Liver (tissue), 9 donors: Measurements from ENCODE around the gene ANKRD13A. TPM values are rescaled to one million over a fixed set of nuclear protein-coding genes. Genes with fewer than 3 reads are reported as not detected.
A peak's percentile ranks its signal among the peaks of the same experiment; 100 is the strongest.

ENCODE experiments used
- DNase-seq: peaks from one replicate; pipeline ENCODE4 v3.0.0-alpha.2; 2017; ENCODE audit warnings: low spot score
- H3K27ac ChIP-seq, 2 donors: one replicate each; pipeline ENCODE4 v1.7.0; 2013; ENCODE audit warnings: inconsistent platforms in 2 of 2, low read length in 2 of 2, control low read depth in 1 of 2, low read depth in 1 of 2, mild to moderate bottlenecking in 1 of 2
- H3K27me3 ChIP-seq, 4 donors: one replicate each; pipeline versions ENCODE4 v1.6.1 to v1.7.0; 2013; ENCODE audit warnings: low read length in 3 of 4, inconsistent platforms in 1 of 4, mild to moderate bottlenecking in 1 of 4, moderate library complexity in 1 of 4; ENCODE audit not compliant: control insufficient read depth in 4 of 4, insufficient read depth in 4 of 4
- H3K36me3 ChIP-seq, 4 donors: one replicate each; pipeline versions ENCODE4 v1.6.1 to v1.7.0; 2013; ENCODE audit warnings: low read length in 3 of 4, mild to moderate bottlenecking in 3 of 4, low read depth in 1 of 4, moderate library complexity in 1 of 4; ENCODE audit not compliant: control insufficient read depth in 4 of 4, insufficient read depth in 3 of 4
- H3K4me1 ChIP-seq, 4 donors: one replicate each; pipeline versions ENCODE4 v1.6.1 to v1.7.0; 2013; ENCODE audit warnings: low read length in 3 of 4, mild to moderate bottlenecking in 3 of 4, moderate library complexity in 1 of 4; ENCODE audit not compliant: control insufficient read depth in 4 of 4, insufficient read depth in 4 of 4
- H3K4me3 ChIP-seq, 3 donors: one replicate each; pipeline versions ENCODE4 v1.6.1 to v1.7.0; 2013; ENCODE audit warnings: low read length in 3 of 3, control low read depth in 1 of 3, low read depth in 1 of 3, mild to moderate bottlenecking in 1 of 3
- H3K9ac ChIP-seq, 2 donors: one replicate each; pipeline ENCODE4 v1.7.0; 2013; ENCODE audit warnings: low read length in 2 of 2, mild to moderate bottlenecking in 2 of 2, moderate library complexity in 2 of 2, control low read depth in 1 of 2, low read depth in 1 of 2
- H3K9me3 ChIP-seq, 4 donors: one replicate each; pipeline versions ENCODE4 v1.6.1 to v1.7.0; 2013; ENCODE audit warnings: low read length in 3 of 4; ENCODE audit not compliant: control insufficient read depth in 4 of 4
- ATF3 ChIP-seq: IDR thresholded peaks from 2 replicates; pipeline ENCODE4 v1.6.1; 2016; ENCODE audit warnings: antibody characterized with exemption
- FOXA1 ChIP-seq: IDR thresholded peaks from 2 replicates; pipeline ENCODE4 v1.6.1; 2016; ENCODE audit warnings: antibody characterized with exemption
- FOXA2 ChIP-seq: IDR thresholded peaks from 2 replicates; pipeline ENCODE4 v1.6.1; 2016; ENCODE audit warnings: antibody characterized with exemption
- GABPA ChIP-seq, 2 donors: IDR thresholded peaks in 1 of 2; conservative IDR thresholded peaks in 1 of 2; 2 replicates each; pipeline ENCODE4 v1.6.1; 2016; ENCODE audit warnings: antibody characterized with exemption in 2 of 2, mild to moderate bottlenecking in 1 of 2, moderate library complexity in 1 of 2
- HNF4A ChIP-seq, 2 donors: conservative IDR thresholded peaks; 2 replicates each; pipeline ENCODE4 v1.6.1; 2016; ENCODE audit warnings: antibody characterized with exemption in 2 of 2, mild to moderate bottlenecking in 2 of 2
- HNF4G ChIP-seq: IDR thresholded peaks from 2 replicates; pipeline ENCODE4 v1.6.1; 2016; ENCODE audit warnings: antibody characterized with exemption
- JUND ChIP-seq, 2 donors: IDR thresholded peaks; 2 replicates each; pipeline ENCODE4 v1.6.1; 2016; ENCODE audit warnings: antibody characterized with exemption in 2 of 2
- MAX ChIP-seq: IDR thresholded peaks from 2 replicates; pipeline ENCODE4 v1.6.1; 2016; ENCODE audit warnings: antibody characterized with exemption
- NR2F2 ChIP-seq: IDR thresholded peaks from 2 replicates; pipeline ENCODE4 v1.6.1; 2016; ENCODE audit warnings: antibody characterized with exemption
- RAD21 ChIP-seq, 2 donors: IDR thresholded peaks; 2 replicates each; pipeline ENCODE4 v1.6.1; 2016; ENCODE audit warnings: antibody characterized with exemption in 2 of 2, mild to moderate bottlenecking in 2 of 2
- RXRA ChIP-seq, 2 donors: IDR thresholded peaks; 2 replicates each; pipeline ENCODE4 v1.6.1; 2017 to 2018; ENCODE audit warnings: antibody characterized with exemption in 2 of 2, mild to moderate bottlenecking in 1 of 2
- SP1 ChIP-seq: IDR thresholded peaks from 2 replicates; pipeline ENCODE4 v1.6.1; 2018; ENCODE audit warnings: antibody characterized with exemption, mild to moderate bottlenecking
- YY1 ChIP-seq: IDR thresholded peaks from 2 replicates; pipeline ENCODE4 v1.6.1; 2016; ENCODE audit warnings: antibody characterized with exemption, mild to moderate bottlenecking
- WGBS: extraction: QIAGEN DNeasy Blood & Tissue Kit; methylation state at CpG from one replicate; pipeline ENCODE4 v1.1.7; 2013; 5-methylcytosine and 5-hydroxymethylcytosine counted together
- polyA plus RNA-seq, 2 donors: library from polyadenylated mRNA; stranded (reverse) in 1 of 2; unstranded in 1 of 2; fragments of 200-250 nt in 1 of 2; fragments of >200 nt in 1 of 2; fragmentation: Nextera tagmentation in 1 of 2; extraction: Ambion mirVana in 1 of 2; gene quantifications; one replicate each; pipeline versions ENCODE4 v1.2.1 to v1.2.3, GENCODE V29; 2013 to 2015
- total RNA-seq, 2 donors: library from RNA; depleted of rRNA; stranded (reverse); fragments of >200 nt; gene quantifications; one replicate each; pipeline ENCODE4 v1.2.3, GENCODE V29; 2014
- TF ChIP-seq, protein P1 (sequence below): fragments of 150-350 bp; IDR thresholded peaks from 2 replicates; pipeline ENCODE4 v1.5.1; 2017; ENCODE audit warnings: improper control_type of control experiment, low read depth, low read length; ENCODE audit not compliant: missing input control
- donor health status: healthy.
- donor health status: healthy.
- donor health status: healthy.
- donor health status: healthy.
- donor health status: healthy.

The ANKRD13A gene
- total and polyA plus RNA-seq, 4 donors = 7.0 to 40.5 (median 18.8) TPM

DNA sequence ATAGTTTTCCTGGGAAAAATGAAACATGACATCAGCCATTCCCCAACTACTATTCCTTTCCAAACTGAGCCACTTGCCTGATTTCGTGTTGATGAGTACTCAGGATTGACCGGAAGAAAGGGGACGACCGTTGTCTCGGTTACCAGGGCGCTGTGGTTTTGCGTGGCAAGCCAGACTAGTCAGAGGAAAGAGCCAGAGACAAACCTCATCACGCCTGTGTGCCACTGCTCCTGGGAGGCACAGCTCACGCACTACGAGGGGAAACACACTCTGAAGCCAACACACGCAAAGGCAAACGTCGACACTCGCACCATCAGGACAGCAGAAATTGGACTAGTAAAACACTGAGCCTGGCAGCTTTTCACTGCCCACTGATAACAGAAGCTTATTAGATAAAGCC, 38.0 kb upstream of the ANKRD13A start:
- H3K27me3 ChIP-seq = no peaks in the 10 kb centered on the region
- TF ChIP-seq FOXA2 (no peak), HNF4A (conservative IDR thresholded peaks at IDR 0.05) (no peak), FOXA1 (no peak), HNF4G (no peak), GABPA (IDR thresholded peaks at IDR 0.05 in 1 of 2, conservative IDR thresholded peaks at IDR 0.05 in 1 of 2) (no peak), MAX (no peak), JUND (IDR thresholded peaks at IDR 0.05) (no peak), SP1 (no peak), ATF3 (no peak), RAD21 (IDR thresholded peaks at IDR 0.05) (no peak), YY1 (no peak), NR2F2 (no peak), RXRA (IDR thresholded peaks at IDR 0.05) (no peak)
- TF ChIP-seq, protein P1, sequence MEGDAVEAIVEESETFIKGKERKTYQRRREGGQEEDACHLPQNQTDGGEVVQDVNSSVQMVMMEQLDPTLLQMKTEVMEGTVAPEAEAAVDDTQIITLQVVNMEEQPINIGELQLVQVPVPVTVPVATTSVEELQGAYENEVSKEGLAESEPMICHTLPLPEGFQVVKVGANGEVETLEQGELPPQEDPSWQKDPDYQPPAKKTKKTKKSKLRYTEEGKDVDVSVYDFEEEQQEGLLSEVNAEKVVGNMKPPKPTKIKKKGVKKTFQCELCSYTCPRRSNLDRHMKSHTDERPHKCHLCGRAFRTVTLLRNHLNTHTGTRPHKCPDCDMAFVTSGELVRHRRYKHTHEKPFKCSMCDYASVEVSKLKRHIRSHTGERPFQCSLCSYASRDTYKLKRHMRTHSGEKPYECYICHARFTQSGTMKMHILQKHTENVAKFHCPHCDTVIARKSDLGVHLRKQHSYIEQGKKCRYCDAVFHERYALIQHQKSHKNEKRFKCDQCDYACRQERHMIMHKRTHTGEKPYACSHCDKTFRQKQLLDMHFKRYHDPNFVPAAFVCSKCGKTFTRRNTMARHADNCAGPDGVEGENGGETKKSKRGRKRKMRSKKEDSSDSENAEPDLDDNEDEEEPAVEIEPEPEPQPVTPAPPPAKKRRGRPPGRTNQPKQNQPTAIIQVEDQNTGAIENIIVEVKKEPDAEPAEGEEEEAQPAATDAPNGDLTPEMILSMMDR = no peak
- no peaks in the 10 kb centered on the region for H3K9me3 ChIP-seq
- WGBS = 82% methylated on average over 14 of the region's 14 CpGs
- no peak overlapping the region for H3K4me3 ChIP-seq
- H3K27ac ChIP-seq = peak overlapping the region in 1 of 2 donors; percentile 52
- peaks cover 9 to 33% (median 26%) of the 10 kb centered on the region in 4 donors for H3K36me3 ChIP-seq
- no peak for DNase-seq
- no peak overlapping the region for H3K9ac ChIP-seq
- H3K4me1 ChIP-seq = peaks cover 0 to 8% (median 5%) of the 10 kb centered on the region in 4 donors

GRCh38 chr12:109961612-109962011, 37.6 kb upstream of the ANKRD13A start:
- no peak overlapping the region for H3K4me3 ChIP-seq
- TF ChIP-seq ATF3 (no peak), YY1 (no peak), RXRA (IDR thresholded peaks at IDR 0.05) (no peak)
- TF ChIP-seq, protein P1 = no peak
- no peak for DNase-seq
- H3K27me3 ChIP-seq = no peaks in the 10 kb centered on the region
- peaks cover 9 to 32% (median 27%) of the 10 kb centered on the region in 4 donors for H3K36me3 ChIP-seq
- peaks cover 0 to 8% (median 5%) of the 10 kb centered on the region in 4 donors for H3K4me1 ChIP-seq
- H3K27ac ChIP-seq = peak overlapping the region in 1 of 2 donors; percentile 52
- H3K9me3 ChIP-seq = no peaks in the 10 kb centered on the region
- WGBS = 81% methylated on average over 6 of the region's 6 CpGs
- no peak overlapping the region for H3K9ac ChIP-seq
